WERI-Rb-1 (cell line): Measurements from ENCODE around the gene HNMT.

Experiments used
- DNase-seq: peaks from one replicate; pipeline ENCODE4 v3.0.0-alpha.2; 2020
- H3K27ac ChIP-seq: fragments of 250-450 bp; sonication (Bioruptor Pico); 2 replicates; pipeline ENCODE4 v1.5.1; 2020; ENCODE audit warnings: mild to moderate bottlenecking, moderate library complexity
- H3K27me3 ChIP-seq: fragments of 250-450 bp; sonication (Bioruptor Pico); 2 replicates; pipeline ENCODE4 v1.5.1; 2021; ENCODE audit warnings: mild to moderate bottlenecking, low read depth, moderate library complexity; ENCODE audit not compliant: insufficient read depth, severe bottlenecking
- H3K36me3 ChIP-seq: fragments of 250-450 bp; sonication (Bioruptor Pico); 2 replicates; pipeline ENCODE4 v1.5.1; 2020; ENCODE audit warnings: mild to moderate bottlenecking, moderate library complexity
- H3K4me3 ChIP-seq: 2 replicates; pipeline ENCODE4 v1.5.1; 2011; ENCODE audit warnings: low read depth, mild to moderate bottlenecking, control low read depth, low read length
- H3K9me3 ChIP-seq: fragments of 250-450 bp; sonication (Bioruptor Pico); 2 replicates; pipeline ENCODE4 v1.5.1; 2021; ENCODE audit warnings: mild to moderate bottlenecking, moderate library complexity; ENCODE audit not compliant: severe bottlenecking
- TF ChIP-seq, protein P1 (sequence below): IDR thresholded peaks from 2 replicates; pipeline ENCODE4 v1.5.1; 2011; ENCODE audit warnings: low read depth, mild to moderate bottlenecking, control low read depth, inconsistent platforms, low read length

HNMT gene

DNA sequence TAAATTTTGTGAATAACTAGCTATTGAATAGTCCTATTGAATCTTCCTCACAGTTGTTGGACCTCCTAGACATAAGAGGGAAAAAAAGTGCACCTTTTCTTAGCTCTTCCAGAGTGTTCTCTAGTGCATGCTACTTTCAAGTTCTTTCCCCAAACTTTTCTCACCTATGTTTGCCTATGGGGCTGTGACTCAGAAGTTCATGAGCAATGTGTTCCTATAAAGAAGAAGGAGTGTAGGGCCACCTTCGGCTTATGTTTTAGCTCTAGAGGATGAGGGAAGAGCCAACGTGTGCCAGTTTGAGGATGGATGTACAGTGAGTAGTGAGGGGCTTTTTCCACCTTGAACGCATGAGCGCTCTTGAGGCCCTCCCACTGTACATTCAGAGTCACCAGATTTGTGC lies 27.0 kb upstream of the HNMT start:
- TF ChIP-seq, protein P1, sequence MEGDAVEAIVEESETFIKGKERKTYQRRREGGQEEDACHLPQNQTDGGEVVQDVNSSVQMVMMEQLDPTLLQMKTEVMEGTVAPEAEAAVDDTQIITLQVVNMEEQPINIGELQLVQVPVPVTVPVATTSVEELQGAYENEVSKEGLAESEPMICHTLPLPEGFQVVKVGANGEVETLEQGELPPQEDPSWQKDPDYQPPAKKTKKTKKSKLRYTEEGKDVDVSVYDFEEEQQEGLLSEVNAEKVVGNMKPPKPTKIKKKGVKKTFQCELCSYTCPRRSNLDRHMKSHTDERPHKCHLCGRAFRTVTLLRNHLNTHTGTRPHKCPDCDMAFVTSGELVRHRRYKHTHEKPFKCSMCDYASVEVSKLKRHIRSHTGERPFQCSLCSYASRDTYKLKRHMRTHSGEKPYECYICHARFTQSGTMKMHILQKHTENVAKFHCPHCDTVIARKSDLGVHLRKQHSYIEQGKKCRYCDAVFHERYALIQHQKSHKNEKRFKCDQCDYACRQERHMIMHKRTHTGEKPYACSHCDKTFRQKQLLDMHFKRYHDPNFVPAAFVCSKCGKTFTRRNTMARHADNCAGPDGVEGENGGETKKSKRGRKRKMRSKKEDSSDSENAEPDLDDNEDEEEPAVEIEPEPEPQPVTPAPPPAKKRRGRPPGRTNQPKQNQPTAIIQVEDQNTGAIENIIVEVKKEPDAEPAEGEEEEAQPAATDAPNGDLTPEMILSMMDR: no peak
- no peaks in the 10 kb centered on the region for H3K9me3 ChIP-seq
- no peak for DNase-seq
- no peak overlapping the region for H3K27ac ChIP-seq
- no peaks in the 10 kb centered on the region for H3K36me3 ChIP-seq
- H3K4me3 ChIP-seq: no peak overlapping the region
- no peaks in the 10 kb centered on the region for H3K27me3 ChIP-seq

DNA sequence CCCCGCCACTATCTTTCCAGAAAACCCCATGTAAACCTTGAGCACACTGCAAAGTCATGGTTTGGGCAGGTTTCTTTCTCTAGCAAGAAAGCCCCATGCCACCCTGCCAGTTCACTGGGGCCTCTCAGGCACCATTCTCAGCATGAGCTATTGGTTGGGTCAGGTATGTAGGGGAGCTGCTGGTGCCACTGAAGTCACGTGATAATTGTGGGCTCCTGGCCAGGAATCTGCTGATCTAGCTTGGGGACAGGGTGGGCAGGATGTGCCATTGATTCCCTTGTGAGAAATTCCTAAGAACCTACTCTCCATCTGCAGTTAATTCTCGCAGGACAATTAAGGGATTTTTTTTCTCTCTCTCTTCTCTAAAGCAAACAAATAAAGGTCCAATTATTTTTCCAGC lies 26.5 kb upstream of the HNMT start:
- H3K27ac ChIP-seq: no peak overlapping the region

DNA sequence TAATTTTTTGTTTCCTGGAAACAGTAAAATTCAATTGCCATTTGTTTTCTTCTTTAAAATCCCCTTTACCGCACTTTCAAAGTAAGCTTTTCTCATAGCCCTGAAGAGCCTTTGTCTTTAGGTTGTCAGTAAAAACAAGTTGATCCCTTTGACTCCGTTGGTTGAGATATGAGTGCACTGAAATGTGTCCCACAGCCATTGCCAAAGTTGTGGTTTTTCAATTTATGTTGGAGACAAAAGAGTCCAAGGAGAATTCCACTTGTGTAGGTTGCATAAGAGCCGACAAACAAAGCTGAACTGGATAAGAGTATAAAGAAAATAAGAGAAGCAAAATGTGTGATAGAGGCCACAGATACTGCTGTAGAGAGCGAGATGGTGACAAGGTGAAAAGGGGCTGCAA lies 26.1 kb upstream of the HNMT start:
- no peak for DNase-seq
- TF ChIP-seq, protein P1: no peak
- H3K36me3 ChIP-seq: no peaks in the 10 kb centered on the region
- H3K9me3 ChIP-seq: no peaks in the 10 kb centered on the region
- no peaks in the 10 kb centered on the region for H3K27me3 ChIP-seq
- no peak overlapping the region for H3K4me3 ChIP-seq
- no peak overlapping the region for H3K27ac ChIP-seq

More for the DNA sequence above, 26.5 kb upstream of the HNMT start:
- H3K4me3 ChIP-seq: no peak overlapping the region
- no peaks in the 10 kb centered on the region for H3K36me3 ChIP-seq
- no peaks in the 10 kb centered on the region for H3K9me3 ChIP-seq
- DNase-seq: no peak
- TF ChIP-seq, protein P1: no peak
- no peaks in the 10 kb centered on the region for H3K27me3 ChIP-seq

DNA sequence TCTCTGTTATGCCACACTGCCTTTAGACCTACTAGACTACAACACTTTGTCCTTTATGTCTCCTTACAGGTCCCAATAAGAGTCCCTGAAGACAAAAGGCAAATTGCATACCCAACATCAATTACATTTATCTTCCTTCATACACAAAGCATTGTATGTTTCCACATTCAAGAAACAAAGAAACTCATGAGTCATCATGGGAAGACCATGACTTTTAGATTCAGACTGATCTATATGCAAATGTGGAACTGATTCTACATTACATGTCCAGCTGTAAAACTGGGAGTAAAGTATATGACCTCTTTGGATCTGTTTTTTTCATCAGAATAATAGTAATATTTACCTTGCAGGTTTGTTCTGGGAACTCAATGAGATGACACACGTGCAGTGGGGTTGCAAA lies 25.2 kb upstream of the HNMT start:
- DNase-seq: no peak
- H3K9me3 ChIP-seq: no peaks in the 10 kb centered on the region
- no peak overlapping the region for H3K27ac ChIP-seq
- H3K4me3 ChIP-seq: no peak overlapping the region
- no peaks in the 10 kb centered on the region for H3K27me3 ChIP-seq
- no peaks in the 10 kb centered on the region for H3K36me3 ChIP-seq
- TF ChIP-seq, protein P1: no peak

DNA sequence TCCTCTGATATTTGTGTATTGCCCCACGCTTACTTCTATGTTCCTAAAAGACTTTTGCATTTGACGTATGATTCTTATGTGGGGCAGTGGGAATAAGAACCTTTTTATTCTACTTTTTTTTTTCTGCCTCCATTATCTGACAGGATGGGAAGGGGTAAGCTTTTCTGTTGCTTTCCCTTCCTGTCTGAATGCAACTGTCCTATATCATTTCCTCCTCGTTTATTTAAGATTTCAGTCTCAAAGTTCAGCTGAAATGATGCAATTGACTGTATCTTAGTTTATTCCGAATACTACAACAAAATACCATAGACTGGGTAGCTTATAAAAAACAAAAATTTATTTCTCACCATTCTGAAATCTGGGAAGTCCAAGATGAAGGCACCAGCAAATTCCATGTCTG lies 24.1 kb upstream of the HNMT start:
- no peaks in the 10 kb centered on the region for H3K9me3 ChIP-seq
- TF ChIP-seq, protein P1: no peak
- no peak for DNase-seq
- H3K27ac ChIP-seq: no peak overlapping the region
- H3K27me3 ChIP-seq: no peaks in the 10 kb centered on the region
- no peaks in the 10 kb centered on the region for H3K36me3 ChIP-seq
- H3K4me3 ChIP-seq: no peak overlapping the region

DNA sequence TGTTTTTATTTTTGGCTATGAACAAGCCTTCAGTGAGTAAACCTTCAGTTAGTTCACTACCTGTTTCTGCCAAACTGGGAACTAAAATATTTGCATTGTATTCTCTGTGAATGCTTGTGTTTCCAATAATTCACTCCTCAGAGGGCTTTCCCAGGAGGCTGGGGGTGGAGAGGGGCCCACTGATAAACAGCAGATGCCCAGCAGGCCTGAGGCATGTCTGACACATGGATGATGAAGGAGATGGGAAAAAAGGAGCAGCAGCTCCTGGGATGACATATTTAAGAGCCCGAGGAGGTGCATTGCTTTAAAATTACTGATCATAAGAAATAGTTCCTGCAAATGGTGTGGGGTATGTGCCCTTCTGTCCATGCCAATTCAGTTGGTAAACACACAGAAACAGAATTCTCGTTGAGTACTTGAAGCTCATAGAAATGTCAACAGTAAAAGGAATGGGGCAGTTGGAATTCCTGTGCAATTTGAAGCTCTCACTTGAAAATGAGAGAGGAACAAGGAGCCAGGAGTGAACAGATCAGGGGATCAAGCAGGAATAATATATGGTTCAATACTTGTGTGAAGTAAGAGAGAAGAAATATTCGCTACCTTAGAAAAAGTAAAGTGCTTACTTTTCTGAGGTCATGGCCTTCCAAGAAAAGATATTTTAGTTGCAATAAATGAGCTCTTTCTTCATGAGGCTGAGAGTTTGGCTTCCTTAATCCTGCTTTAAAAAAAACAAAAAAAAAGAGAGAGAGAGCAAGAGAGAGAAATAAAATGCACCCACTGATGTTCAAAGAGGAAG lies 22.0 kb upstream of the HNMT start:
- TF ChIP-seq, protein P1: no peak

More for the DNA sequence above, 22.0 kb upstream of the HNMT start:
- no peaks in the 10 kb centered on the region for H3K36me3 ChIP-seq
- H3K4me3 ChIP-seq: no peak overlapping the region
- no peak overlapping the region for H3K27ac ChIP-seq
- no peak for DNase-seq
- no peaks in the 10 kb centered on the region for H3K9me3 ChIP-seq
- no peaks in the 10 kb centered on the region for H3K27me3 ChIP-seq
